Measurements from ENCODE around the gene C1orf159. TPM values are rescaled to one million over a fixed set of nuclear protein-coding genes. Genes with fewer than 3 reads are reported as not detected.
A peak's percentile ranks its signal among the peaks of the same experiment; 100 is the strongest.

The C1orf159 gene
- total and polyA plus RNA-seq, 2 donors (not counting 1 experiment from before 2014, with no cell fraction given) = 23.0 to 25.6 TPM

DNA sequence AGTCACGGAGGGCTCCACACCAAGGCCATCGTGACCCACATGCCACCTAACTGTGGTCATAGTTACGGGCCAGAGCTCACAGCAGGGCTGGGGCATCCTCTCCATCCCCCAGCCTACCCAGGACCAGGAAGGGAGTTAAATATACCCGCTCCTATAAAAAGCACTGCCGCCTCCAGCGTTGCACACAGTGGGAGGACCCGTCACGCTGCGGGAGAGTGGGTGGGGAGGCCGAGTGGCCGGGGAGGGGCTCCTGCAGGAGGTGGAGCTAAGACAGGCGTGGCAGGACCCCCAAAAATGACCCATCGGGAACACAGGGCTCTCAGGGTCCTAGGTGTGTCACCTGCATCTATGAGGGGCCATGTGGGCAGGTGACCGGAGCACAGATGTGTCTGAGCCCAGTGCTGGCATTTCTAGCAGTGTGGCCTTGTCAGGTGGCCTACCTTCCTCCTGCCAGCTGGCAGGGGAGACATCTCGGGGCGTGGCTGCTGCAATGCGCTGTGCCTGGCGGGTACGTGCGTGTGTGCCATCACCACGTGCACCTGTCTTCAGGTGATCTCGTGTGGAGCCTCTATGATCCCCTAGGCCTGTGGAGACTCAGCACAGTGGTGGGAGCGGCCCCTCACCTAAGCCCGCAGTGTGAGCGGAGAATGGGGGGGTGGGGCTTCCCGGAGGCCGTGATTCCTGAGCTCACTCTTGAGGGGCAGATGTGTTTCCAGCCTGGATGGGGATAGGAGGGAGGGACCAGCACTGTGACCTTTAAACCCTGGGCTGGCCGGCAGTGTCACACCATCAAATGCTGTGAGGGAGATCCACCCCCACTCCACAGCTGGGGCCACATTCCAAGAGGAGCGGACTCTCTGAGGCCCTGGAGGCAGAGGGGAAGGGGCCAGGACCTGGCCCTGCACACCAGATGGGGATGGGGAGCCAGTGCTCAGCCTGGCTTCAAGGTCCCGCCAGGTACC is 78.2 kb downstream of the C1orf159 start:
- 80% methylated on average over 28 of the region's 30 CpGs for WGBS (ENCODE audit: insufficient coverage)
- Histone ChIP-seq H3K4me2 (replicated peaks; ENCODE audit: low read depth, low read length, poor library complexity, severe bottlenecking) (no peak overlapping the region), H3K27ac (ENCODE audit: low read length in 2 of 2) (no peak overlapping the region), H2AFZ (ENCODE audit: insufficient read depth, low read depth, low read length, poor library complexity, severe bottlenecking) (no peak overlapping the region), H3K79me2 (ENCODE audit: control insufficient read depth, insufficient read depth, low read length) (no peaks in the 10 kb centered on the region), H3K36me3 (replicated peaks in 1 of 2; ENCODE audit: control extremely low read depth in 1 of 2, control insufficient read depth in 1 of 2, extremely low read depth in 1 of 2, insufficient read depth in 2 of 2, low read length in 1 of 2) (no peaks in the 10 kb centered on the region), H3K4me3 (ENCODE audit: control extremely low read depth in 1 of 5, extremely low read depth in 1 of 5, insufficient read depth in 1 of 5, low read depth in 2 of 5, low read length in 4 of 5) (no peak overlapping the region), H3K27me3 (replicated peaks in 1 of 4; ENCODE audit: control extremely low read depth in 1 of 4, control insufficient read depth in 3 of 4, insufficient read depth in 4 of 4, low read length in 3 of 4) (peaks cover 0 to 44% (median 11%) of the 10 kb centered on the region in 4 experiments), H3K4me1 (ENCODE audit: control insufficient read depth in 2 of 2, insufficient read depth in 2 of 2, low read length in 2 of 2) (peaks cover 35 to 37% of the 10 kb centered on the region in 2 donors), H3K9me3 (ENCODE audit: control extremely low read depth in 1 of 3, control insufficient read depth in 2 of 3, insufficient read depth in 1 of 3, low read length in 2 of 3) (peaks cover 0 to 7% (median 0%) of the 10 kb centered on the region in 3 donors), H4K20me1 (ENCODE audit: control insufficient read depth, insufficient read depth, low read length, poor library complexity, severe bottlenecking) (peaks cover 11% of the 10 kb centered on the region), H3K9ac (ENCODE audit: low read length) (no peak overlapping the region)
- POLR2A ChIA-PET = interaction anchor here (1.5 to 1.8 kb wide), 2 partner anchors 18 to 26 kb away, joined by 4 to 5 read pairs; no protein-coding TSS in a partner anchor
- intact Hi-C loops (cut with micrococcal nuclease) = loop anchor here (10.0 kb wide), 2 partner anchors 167 to 197 kb away; partner anchors contain the start of genes B3GALT6, SDF4 and TNFRSF18
- TF ChIP-seq, protein P1, sequence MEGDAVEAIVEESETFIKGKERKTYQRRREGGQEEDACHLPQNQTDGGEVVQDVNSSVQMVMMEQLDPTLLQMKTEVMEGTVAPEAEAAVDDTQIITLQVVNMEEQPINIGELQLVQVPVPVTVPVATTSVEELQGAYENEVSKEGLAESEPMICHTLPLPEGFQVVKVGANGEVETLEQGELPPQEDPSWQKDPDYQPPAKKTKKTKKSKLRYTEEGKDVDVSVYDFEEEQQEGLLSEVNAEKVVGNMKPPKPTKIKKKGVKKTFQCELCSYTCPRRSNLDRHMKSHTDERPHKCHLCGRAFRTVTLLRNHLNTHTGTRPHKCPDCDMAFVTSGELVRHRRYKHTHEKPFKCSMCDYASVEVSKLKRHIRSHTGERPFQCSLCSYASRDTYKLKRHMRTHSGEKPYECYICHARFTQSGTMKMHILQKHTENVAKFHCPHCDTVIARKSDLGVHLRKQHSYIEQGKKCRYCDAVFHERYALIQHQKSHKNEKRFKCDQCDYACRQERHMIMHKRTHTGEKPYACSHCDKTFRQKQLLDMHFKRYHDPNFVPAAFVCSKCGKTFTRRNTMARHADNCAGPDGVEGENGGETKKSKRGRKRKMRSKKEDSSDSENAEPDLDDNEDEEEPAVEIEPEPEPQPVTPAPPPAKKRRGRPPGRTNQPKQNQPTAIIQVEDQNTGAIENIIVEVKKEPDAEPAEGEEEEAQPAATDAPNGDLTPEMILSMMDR (IDR thresholded peaks at IDR 0.05) = no peak
- TF ChIP-seq EZH2 (IDR thresholded peaks at IDR 0.05; ENCODE audit: borderline replicate concordance, insufficient read depth, low read depth, low read length, poor library complexity, severe bottlenecking) = no peak
- DNase-seq = peak; percentile 48
- Mint-ChIP-seq H3K27me3 (peaks cover 21% of the 10 kb centered on the region), H3K27ac (no peak overlapping the region), H3K4me3 (no peak overlapping the region), H3K4me1 (peaks cover 33% of the 10 kb centered on the region), H3K9me3 (ENCODE audit: insufficient read depth) (no peaks in the 10 kb centered on the region)
- CTCF ChIA-PET = interaction anchor here (0.7 to 4.2 kb wide), 5 partner anchors 13 to 85 kb away, joined by 3 to 29 read pairs (median 3); no protein-coding TSS in a partner anchor
- no peak for ATAC-seq (ENCODE audit: low read depth)
